Adrenal gland (tissue), 12 donors: ENCODE measurements around the gene ZMAT5. TPM values are rescaled to one million over a fixed set of nuclear protein-coding genes. Genes with fewer than 3 reads are reported as not detected.
A peak's percentile ranks its signal among the peaks of the same experiment; 100 is the strongest.

Experiments used
- DNase-seq, 7 donors: peaks; one replicate each; pipeline ENCODE4 v3.0.0-alpha.2; 2019 to 2020
- H3K27ac ChIP-seq, 5 donors: fragments of 200-600 bp; sonication (generic) in 4 of 5; 1 replicate in 3 of 5; 2 replicates in 2 of 5; pipeline versions ENCODE4 v1.5.1 to v1.8.0; 2016 to 2020; ENCODE audit warnings: mild to moderate bottlenecking in 1 of 5
- H3K27me3 ChIP-seq: fragments of 200-600 bp; 2 replicates; pipeline ENCODE4 v1.8.0; 2021
- H3K36me3 ChIP-seq, 2 donors: fragments of 200-600 bp; replicated peaks in 1 of 2; 1 replicate in 1 of 2; 2 replicates in 1 of 2; pipeline versions ENCODE4 v1.5.1 to v1.8.0; 2018 to 2022
- H3K4me1 ChIP-seq, 2 donors: fragments of 200-600 bp; replicated peaks in 1 of 2; 1 replicate in 1 of 2; 2 replicates in 1 of 2; pipeline versions ENCODE4 v1.5.1 to v1.8.0; 2018 to 2021
- H3K4me3 ChIP-seq, 4 donors: fragments of 200-600 bp; sonication (generic) in 3 of 4; one replicate each; pipeline ENCODE4 v1.5.1; 2016 to 2018
- H3K9me3 ChIP-seq, 3 donors: fragments of 200-600 bp; sonication (generic) in 1 of 3; replicated peaks in 1 of 3; 1 replicate in 2 of 3; 2 replicates in 1 of 3; pipeline versions ENCODE4 v1.5.1 to v1.8.0; 2016 to 2021
- CTCF ChIP-seq, 6 experiments: fragments of 450-650 bp in 4 of 6; fragments of 200-600 bp in 2 of 6; sonication (generic) in 1 of 6; IDR thresholded peaks; 1 replicate in 5 of 6; 2 replicates in 1 of 6; pipeline versions ENCODE4 v1.5.1 to v1.8.0; 2016 to 2021; ENCODE audit warnings: antibody characterized with exemption in 6 of 6, mild to moderate bottlenecking in 2 of 6, moderate library complexity in 1 of 6
- POLR2A ChIP-seq, 2 donors: fragments of 450-650 bp; IDR thresholded peaks; one replicate each; pipeline ENCODE4 v1.6.1; 2017; ENCODE audit warnings: antibody characterized with exemption in 2 of 2, mild to moderate bottlenecking in 2 of 2, moderate library complexity in 1 of 2
- WGBS, 4 donors: extraction: QIAGEN DNeasy Blood & Tissue Kit in 2 of 4; methylation state at CpG; one replicate each; pipeline versions ENCODE4 v1.1.5 to v1.1.7; 2013 to 2017; 5-methylcytosine and 5-hydroxymethylcytosine counted together
- intact Hi-C, 2 donors: fragments of 100-400 bp; cut with DNase I; formaldehyde crosslinking; loops; one replicate each; pipeline versions ENCODE4 v1.14.1 to v1.15.0; 2022 to 2023
- polyA plus RNA-seq, 3 donors: library from polyadenylated mRNA; stranded (reverse); fragments of 200-250 nt in 2 of 3; fragments of 350-450 nt in 1 of 3; fragmentation: Illumina TruSeq in 1 of 3; extraction: RNeasy Lipid Tissue Mini Kit (QIAGEN cat#74804) in 1 of 3; gene quantifications; one replicate each; pipeline ENCODE4 v1.2.3, GENCODE V29; 2013 to 2014
- total RNA-seq, 9 donors: library from RNA; depleted of rRNA in 4 of 9; stranded (reverse); fragments of >200 nt in 4 of 9; fragments of 120-200 nt in 1 of 9; fragmentation: NEBNext Ultra II Directional in 1 of 9; extraction: Animal tissue kit (Norgen Biotek cat#: 25700) in 1 of 9; gene quantifications; one replicate each; pipeline versions ENCODE4 v1.1.0 to v1.2.4, GENCODE V29; 2013 to 2023
- donor health status: healthy with polysubstance abuse.
- donor health status: Bipolar disorder and iron deficiency.
- donor health status: DM: yes; HTN: yes; CAD: no.
- donor health status: DM: no; HTN: no; CAD: no.
- donor health status: DM: no; HTN: no; CAD: no.
- donor health status: DM: yes; HTN: yes; CAD: no.

The ZMAT5 gene
- total and polyA plus RNA-seq, 12 donors: 13.1 to 97.8 (median 34.8) TPM

DNA sequence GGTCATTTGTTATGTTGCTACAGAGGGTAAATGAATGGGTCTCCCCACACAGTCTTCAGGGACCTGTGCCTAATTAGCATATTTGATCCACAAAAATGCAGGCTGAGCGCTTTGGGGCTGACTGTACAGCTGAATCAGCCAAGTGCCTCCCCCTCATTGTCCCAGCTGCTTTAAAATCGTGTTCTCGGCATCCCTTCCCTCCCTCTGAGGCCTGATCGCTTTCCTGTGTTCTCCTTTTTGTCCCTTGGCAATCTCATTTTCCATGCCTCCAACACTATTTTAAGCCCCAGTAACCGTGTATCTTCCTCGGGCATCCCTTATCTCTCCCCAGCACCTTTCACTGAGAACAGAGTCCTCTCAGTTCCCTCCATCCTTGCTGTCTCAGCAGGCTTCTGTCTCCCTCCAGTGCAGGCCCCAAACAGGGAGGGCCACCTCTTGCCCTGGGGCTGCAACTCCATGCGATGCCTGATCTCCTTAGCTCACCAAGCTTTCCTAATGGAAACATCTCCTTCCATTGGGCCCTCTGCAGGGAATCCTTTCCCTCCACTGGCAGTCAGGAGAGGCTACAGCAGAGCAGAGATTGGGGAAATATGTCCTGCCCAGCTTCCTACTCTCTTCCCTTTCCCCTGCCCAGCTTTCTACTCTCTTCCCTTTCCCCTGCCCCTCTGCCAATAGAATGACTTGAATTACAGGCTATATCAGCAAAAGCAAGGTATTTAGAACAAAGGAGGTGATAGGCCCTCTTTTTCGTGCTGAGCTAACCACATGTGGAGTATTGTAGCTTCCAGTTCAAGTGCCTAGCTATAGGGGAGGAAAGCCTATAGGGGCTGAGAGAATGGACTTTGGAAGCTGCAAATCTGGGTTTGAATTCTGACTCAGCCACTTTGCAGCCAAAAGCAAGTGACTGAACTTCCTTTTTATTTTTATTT lies 14.2 kb upstream of the ZMAT5 start:
- WGBS, 4 donors: 38 to 52% (median 45%) methylated on average over 8 of the region's 8 CpGs
- H3K4me3 ChIP-seq: no peak overlapping the region
- peak overlapping the region; percentile 15 to 87 (median 72) for H3K27ac ChIP-seq
- intact Hi-C loops: no loop called here
- DNase-seq: peak in 1 of 7 donors; percentile 24
- H3K27me3 ChIP-seq: no peaks in the 10 kb centered on the region
- TF ChIP-seq POLR2A (IDR thresholded peaks at IDR 0.05): no peak
- no peak for TF ChIP-seq CTCF (IDR thresholded peaks at IDR 0.05)
- H3K4me1 ChIP-seq: peaks cover 53 to 56% of the 10 kb centered on the region in 2 donors
- H3K9me3 ChIP-seq: no peaks in the 10 kb centered on the region
- no peaks in the 10 kb centered on the region for H3K36me3 ChIP-seq

DNA sequence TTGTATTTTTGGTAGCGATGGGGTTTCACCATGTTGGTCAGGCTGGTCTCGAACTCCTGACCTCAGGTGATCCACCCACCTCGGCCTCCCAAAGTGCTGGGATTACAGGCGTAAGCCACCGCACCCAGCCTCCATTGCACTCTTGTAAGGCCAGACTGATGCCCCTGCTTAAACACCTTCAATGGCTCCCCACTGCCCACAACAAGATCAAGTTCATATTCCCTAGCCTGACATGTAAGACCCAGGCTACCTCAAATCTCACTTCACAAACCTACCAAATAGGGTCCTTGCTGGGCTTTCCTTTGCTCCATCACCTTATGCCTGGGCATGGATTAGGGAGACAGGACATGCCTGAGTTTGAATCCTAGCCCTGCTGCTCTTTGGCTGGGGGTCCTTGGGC lies 13.4 kb upstream of the ZMAT5 start:
- TF ChIP-seq CTCF (IDR thresholded peaks at IDR 0.05): no peak
- TF ChIP-seq POLR2A (IDR thresholded peaks at IDR 0.05): no peak
- Histone ChIP-seq H3K27me3 (no peaks in the 10 kb centered on the region), H3K4me3 (no peak overlapping the region), H3K4me1 (peaks cover 49 to 51% of the 10 kb centered on the region in 2 donors), H3K36me3 (no peaks in the 10 kb centered on the region), H3K27ac (peak overlapping the region in 4 of 5 donors; percentile 31 to 87 (median 72)), H3K9me3 (no peaks in the 10 kb centered on the region)
- intact Hi-C loops: no loop called here
- no peak for DNase-seq
- WGBS, 4 donors: 95 to 100% (median 96%) methylated on average over 5 of the region's 5 CpGs

- H3K27ac ChIP-seq: peak overlapping the region in 2 of 5 donors; percentile 58 to 68
Measured at GRCh38 chr22:29773233-29773632, 6.4 kb upstream of the ZMAT5 start.

More at GRCh38 chr22:29773233-29773632, 6.4 kb upstream of the ZMAT5 start:
- H3K4me3 ChIP-seq: no peak overlapping the region
- peaks cover 0 to 22% of the 10 kb centered on the region in 2 donors for H3K36me3 ChIP-seq
- peaks cover 4 to 10% of the 10 kb centered on the region in 2 donors for H3K4me1 ChIP-seq
- WGBS, 4 donors: 19 to 80% (median 41%) methylated on average over 1 to 2 of the region's 2 CpGs
- TF ChIP-seq POLR2A (IDR thresholded peaks at IDR 0.05) (no peak), CTCF (IDR thresholded peaks at IDR 0.05) (no peak)
- intact Hi-C loops: no loop called here
- no peaks in the 10 kb centered on the region for H3K27me3 ChIP-seq
- H3K9me3 ChIP-seq: no peaks in the 10 kb centered on the region
- peak; percentile 44 to 78 (median 62) for DNase-seq
